Sigmoid colon (tissue), 4 donors: ENCODE results near the gene PAOX.

Source experiments
- CTCF ChIP-seq, 4 experiments: fragments of 450-650 bp in 3 of 4; fragments of 200-600 bp in 1 of 4; IDR thresholded peaks; one replicate each; pipeline ENCODE4 v1.5.1; 2016 to 2019; ENCODE audit warnings: antibody characterized with exemption in 4 of 4, mild to moderate bottlenecking in 3 of 4, moderate library complexity in 2 of 4
- POLR2AphosphoS5 ChIP-seq, 4 donors: sonication (generic); formaldehyde crosslinking; IDR thresholded peaks; one replicate each; pipeline ENCODE4 v1.6.1; 2017; ENCODE audit warnings: antibody characterized with exemption in 4 of 4

DNA sequence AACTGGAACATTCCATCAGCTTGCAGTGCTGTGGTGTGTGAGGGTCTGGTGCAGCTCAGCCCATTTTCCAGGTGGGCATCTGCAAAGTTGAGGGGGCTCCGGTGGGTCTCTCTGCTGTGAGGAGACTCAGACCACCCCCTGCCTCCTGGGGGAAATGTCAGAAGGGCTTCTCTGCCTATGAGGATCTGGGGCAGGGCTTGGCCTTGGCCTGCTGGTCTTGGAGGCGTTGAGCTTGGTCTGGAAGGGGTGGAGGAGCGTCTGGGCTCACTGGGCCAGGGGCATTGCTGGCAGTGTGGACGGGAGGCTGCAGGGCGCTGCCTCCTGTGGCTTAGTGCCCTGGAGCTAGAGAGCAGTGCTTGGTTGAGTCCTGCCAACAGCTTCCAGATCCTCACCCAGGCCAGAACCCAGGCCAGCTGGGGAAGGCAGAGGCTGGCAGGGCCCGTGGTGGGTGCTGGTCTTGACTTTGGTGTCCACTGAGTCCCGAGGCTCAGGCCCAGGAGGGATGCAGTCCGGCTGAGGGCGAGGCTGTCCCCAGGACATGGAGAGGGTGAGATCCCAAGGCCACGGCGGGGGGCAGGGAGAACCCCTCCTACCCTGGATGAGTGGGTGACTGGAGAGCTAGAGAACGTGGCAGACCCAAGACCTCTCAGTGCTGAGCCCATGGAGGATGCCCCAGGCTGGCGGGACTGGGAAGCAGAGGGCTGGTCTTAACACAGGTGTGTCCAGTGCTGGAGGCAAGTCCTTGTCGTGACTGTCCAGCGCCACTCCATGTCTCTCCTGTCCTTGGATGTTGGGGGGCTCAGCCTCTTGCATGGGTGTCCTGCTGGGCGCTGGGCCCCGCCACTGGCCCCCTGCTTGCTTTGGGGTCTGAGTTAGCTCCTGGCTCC lies 42.5 kb downstream of the PAOX start:
- TF ChIP-seq CTCF (IDR thresholded peaks at IDR 0.05) (no peak), POLR2AphosphoS5 (IDR thresholded peaks at IDR 0.05) (no peak)
